ENCODE measurements around the gene PHACTR3. TPM values are rescaled to one million over a fixed set of nuclear protein-coding genes. Genes with fewer than 3 reads are reported as not detected.

Gene PHACTR3
- total RNA-seq, 1 donor from 2014 or later: 0.14 TPM

- Histone ChIP-seq H3K4me3 (ENCODE audit: insufficient read depth, low read depth, low read length) (no peak overlapping the region), H3K36me3 (ENCODE audit: insufficient read depth, low read length) (no peaks in the 10 kb centered on the region), H3K9me3 (ENCODE audit: insufficient read depth, low read depth, low read length) (no peaks in the 10 kb centered on the region), H3K27me3 (ENCODE audit: insufficient read depth, low read length) (no peaks in the 10 kb centered on the region), H3K27ac (ENCODE audit: low read depth, low read length) (no peak overlapping the region), H2AFZ (ENCODE audit: low read depth, low read length) (no peak overlapping the region), H3K79me2 (ENCODE audit: insufficient read depth, low read length) (no peaks in the 10 kb centered on the region), H4K20me1 (ENCODE audit: insufficient read depth, low read length) (no peaks in the 10 kb centered on the region), H3K4me2 (ENCODE audit: low read length) (no peak overlapping the region), H3K4me1 (ENCODE audit: insufficient read depth, low read length) (no peaks in the 10 kb centered on the region), H3K9ac (ENCODE audit: low read length) (no peak overlapping the region)
- Mint-ChIP-seq H3K4me1 (ENCODE audit: low read depth, unreplicated experiment) (no peaks in the 10 kb centered on the region), H3K9me3 (ENCODE audit: unreplicated experiment) (no peaks in the 10 kb centered on the region), H3K27me3 (ENCODE audit: low read depth, unreplicated experiment) (peaks cover 39% of the 10 kb centered on the region), H3K4me3 (ENCODE audit: unreplicated experiment) (no peak overlapping the region), H3K27ac (ENCODE audit: unreplicated experiment) (no peak overlapping the region), H3K36me3 (ENCODE audit: low read depth, unreplicated experiment) (no peaks in the 10 kb centered on the region)
- FAIRE-seq (no peak), DNase-seq (ENCODE audit: low read depth) (no peak)
- TF ChIP-seq EZH2 (IDR thresholded peaks at IDR 0.05; ENCODE audit: insufficient read depth, low read length): no peak
- no peak for TF ChIP-seq CTCF (IDR thresholded peaks at IDR 0.05; ENCODE audit: insufficient read depth, low read depth, low read length)
Observed at GRCh38 chr20:59813948-59814839, 209.9 kb downstream of the PHACTR3 start.

- Histone ChIP-seq H3K27ac (ENCODE audit: low read depth, low read length) (no peak overlapping the region), H3K9me3 (ENCODE audit: insufficient read depth, low read depth, low read length) (peaks cover 3% of the 10 kb centered on the region), H3K4me3 (ENCODE audit: insufficient read depth, low read depth, low read length) (no peak overlapping the region), H3K27me3 (ENCODE audit: insufficient read depth, low read length) (no peaks in the 10 kb centered on the region), H3K79me2 (ENCODE audit: insufficient read depth, low read length) (no peaks in the 10 kb centered on the region), H3K4me1 (ENCODE audit: insufficient read depth, low read length) (no peaks in the 10 kb centered on the region), H4K20me1 (ENCODE audit: insufficient read depth, low read length) (no peaks in the 10 kb centered on the region), H3K4me2 (ENCODE audit: low read length) (no peak overlapping the region), H3K9ac (ENCODE audit: low read length) (no peak overlapping the region), H2AFZ (ENCODE audit: low read depth, low read length) (no peak overlapping the region), H3K36me3 (ENCODE audit: insufficient read depth, low read length) (no peaks in the 10 kb centered on the region)
- DNase-seq (ENCODE audit: low read depth): no peak
- H3K9me3 Mint-ChIP-seq (ENCODE audit: unreplicated experiment): no peaks in the 10 kb centered on the region
- FAIRE-seq: no peak
- no peak overlapping the region for H3K27ac Mint-ChIP-seq (ENCODE audit: unreplicated experiment)
- TF ChIP-seq CTCF (IDR thresholded peaks at IDR 0.05; ENCODE audit: insufficient read depth, low read depth, low read length): no peak
- no peak for TF ChIP-seq EZH2 (IDR thresholded peaks at IDR 0.05; ENCODE audit: insufficient read depth, low read length)
- no peaks in the 10 kb centered on the region for H3K36me3 Mint-ChIP-seq (ENCODE audit: low read depth, unreplicated experiment)
- no peak overlapping the region for H3K4me3 Mint-ChIP-seq (ENCODE audit: unreplicated experiment)
- H3K4me1 Mint-ChIP-seq (ENCODE audit: low read depth, unreplicated experiment): no peaks in the 10 kb centered on the region
- H3K27me3 Mint-ChIP-seq (ENCODE audit: low read depth, unreplicated experiment): peaks cover 35% of the 10 kb centered on the region
Observed at GRCh38 chr20:59814840-59815340, 210.6 kb downstream of the PHACTR3 start.

Measured in astrocyte (in vitro differentiated cells and primary cell).